ENCODE measurements around the gene ATP1A2. TPM values are rescaled to one million over a fixed set of nuclear protein-coding genes. Genes with fewer than 3 reads are reported as not detected.

Gene ATP1A2
- total and polyA plus RNA-seq, 2 donors (not counting 1 experiment from before 2014, with no cell fraction given), result not detected

GRCh38 chr1:160139840-160140239, 24.3 kb downstream of the ATP1A2 start:
- H3K27me3 ChIP-seq (replicated peaks in 1 of 4; ENCODE audit: control extremely low read depth in 1 of 4, control insufficient read depth in 3 of 4, insufficient read depth in 4 of 4, low read length in 3 of 4), result peaks cover 0 to 13% (median 5%) of the 10 kb centered on the region in 4 experiments
- H3K79me2 ChIP-seq (ENCODE audit: control insufficient read depth, insufficient read depth, low read length), result no peaks in the 10 kb centered on the region
- H3K4me1 ChIP-seq (ENCODE audit: control insufficient read depth in 2 of 2, insufficient read depth in 2 of 2, low read length in 2 of 2), result no peaks in the 10 kb centered on the region
- no peak overlapping the region for H3K4me3 Mint-ChIP-seq
- ChIA-PET POLR2A (no interaction called here), CTCF (no interaction called here)
- no peaks in the 10 kb centered on the region for H3K4me1 Mint-ChIP-seq
- DNase-seq, result no peak
- no peak overlapping the region for H2AFZ ChIP-seq (ENCODE audit: insufficient read depth, low read depth, low read length, poor library complexity, severe bottlenecking)
- no peak overlapping the region for H3K4me2 ChIP-seq (replicated peaks; ENCODE audit: low read depth, low read length, poor library complexity, severe bottlenecking)
- H3K27me3 Mint-ChIP-seq, result peaks cover 50% of the 10 kb centered on the region
- H3K9me3 ChIP-seq (ENCODE audit: control extremely low read depth in 1 of 3, control insufficient read depth in 2 of 3, insufficient read depth in 1 of 3, low read length in 2 of 3), result no peaks in the 10 kb centered on the region
- intact Hi-C loops (cut with micrococcal nuclease), result no loop called here
- H3K36me3 ChIP-seq (replicated peaks in 1 of 2; ENCODE audit: control extremely low read depth in 1 of 2, control insufficient read depth in 1 of 2, extremely low read depth in 1 of 2, insufficient read depth in 2 of 2, low read length in 1 of 2), result no peaks in the 10 kb centered on the region
- no peak overlapping the region for H3K9ac ChIP-seq (ENCODE audit: low read length)
- H3K27ac ChIP-seq (ENCODE audit: low read length in 2 of 2), result no peak overlapping the region
- no peak overlapping the region for H3K27ac Mint-ChIP-seq
- no peak overlapping the region for H3K4me3 ChIP-seq (ENCODE audit: control extremely low read depth in 1 of 5, extremely low read depth in 1 of 5, insufficient read depth in 1 of 5, low read depth in 2 of 5, low read length in 4 of 5)
- H3K9me3 Mint-ChIP-seq (ENCODE audit: insufficient read depth), result no peaks in the 10 kb centered on the region
- H4K20me1 ChIP-seq (ENCODE audit: control insufficient read depth, insufficient read depth, low read length, poor library complexity, severe bottlenecking), result no peaks in the 10 kb centered on the region
- 89% methylated on average over 5 of the region's 8 CpGs for WGBS (ENCODE audit: insufficient coverage)
- TF ChIP-seq EZH2 (IDR thresholded peaks at IDR 0.05; ENCODE audit: borderline replicate concordance, insufficient read depth, low read depth, low read length, poor library complexity, severe bottlenecking), result no peak
- no peak for TF ChIP-seq CTCF (IDR thresholded peaks at IDR 0.05)
- ATAC-seq (ENCODE audit: low read depth), result no peak

GRCh38 chr1:160143695-160144094, 28.1 kb downstream of the ATP1A2 start:
- Histone ChIP-seq H3K9me3 (ENCODE audit: control extremely low read depth in 1 of 3, control insufficient read depth in 2 of 3, insufficient read depth in 1 of 3, low read length in 2 of 3) (no peaks in the 10 kb centered on the region), H3K36me3 (replicated peaks in 1 of 2; ENCODE audit: control extremely low read depth in 1 of 2, control insufficient read depth in 1 of 2, extremely low read depth in 1 of 2, insufficient read depth in 2 of 2, low read length in 1 of 2) (no peaks in the 10 kb centered on the region), H3K4me3 (ENCODE audit: control extremely low read depth in 1 of 5, extremely low read depth in 1 of 5, insufficient read depth in 1 of 5, low read depth in 2 of 5, low read length in 4 of 5) (no peak overlapping the region), H3K4me1 (ENCODE audit: control insufficient read depth in 2 of 2, insufficient read depth in 2 of 2, low read length in 2 of 2) (no peaks in the 10 kb centered on the region), H2AFZ (ENCODE audit: insufficient read depth, low read depth, low read length, poor library complexity, severe bottlenecking) (no peak overlapping the region), H3K4me2 (replicated peaks; ENCODE audit: low read depth, low read length, poor library complexity, severe bottlenecking) (no peak overlapping the region), H3K79me2 (ENCODE audit: control insufficient read depth, insufficient read depth, low read length) (no peaks in the 10 kb centered on the region), H3K27ac (ENCODE audit: low read length in 2 of 2) (no peak overlapping the region), H4K20me1 (ENCODE audit: control insufficient read depth, insufficient read depth, low read length, poor library complexity, severe bottlenecking) (no peaks in the 10 kb centered on the region), H3K9ac (ENCODE audit: low read length) (no peak overlapping the region), H3K27me3 (replicated peaks in 1 of 4; ENCODE audit: control extremely low read depth in 1 of 4, control insufficient read depth in 3 of 4, insufficient read depth in 4 of 4, low read length in 3 of 4) (peaks cover 0 to 13% (median 4%) of the 10 kb centered on the region in 4 experiments)
- ChIA-PET CTCF (no interaction called here), POLR2A (no interaction called here)
- TF ChIP-seq CTCF (IDR thresholded peaks at IDR 0.05), result no peak
- no peak for TF ChIP-seq EZH2 (IDR thresholded peaks at IDR 0.05; ENCODE audit: borderline replicate concordance, insufficient read depth, low read depth, low read length, poor library complexity, severe bottlenecking)
- Mint-ChIP-seq H3K4me3 (no peak overlapping the region), H3K9me3 (ENCODE audit: insufficient read depth) (no peaks in the 10 kb centered on the region), H3K27ac (no peak overlapping the region), H3K4me1 (no peaks in the 10 kb centered on the region), H3K27me3 (peaks cover 48% of the 10 kb centered on the region)
- WGBS (ENCODE audit: insufficient coverage), result no CpG with 5 or more reads among the region's 1 CpG
- DNase-seq (no peak), ATAC-seq (ENCODE audit: low read depth) (no peak)
- intact Hi-C loops (cut with micrococcal nuclease), result no loop called here
